Endometrium (tissue), 2 donors: ENCODE results near the gene KRCC1.
"Not testable (repeated sequence)": the region's sequence is repeated elsewhere in the genome, so short reads cannot be mapped to it uniquely, and the experiment has no call there.

Experiments used
- FAIRE-seq: peaks from 2 replicates; lab custom pipeline; 2012; peaks lifted over from hg19 to GRCh38; lab: Jason Lieb, UNC
- donor health status: control.
- donor health status: control.

Gene KRCC1

GRCh38 chr2:88074854-88075292 is 19.3 kb upstream of the KRCC1 start:
- no peak for FAIRE-seq

- FAIRE-seq: no peak
Measured at GRCh38 chr2:88074150-88074549, 18.6 kb upstream of the KRCC1 start.

GRCh38 chr2:88071365-88071764 is 15.8 kb upstream of the KRCC1 start:
- FAIRE-seq: no peak

GRCh38 chr2:88070055-88070454 is 14.5 kb upstream of the KRCC1 start:
- FAIRE-seq: no peak

- no peak for FAIRE-seq
Measured at GRCh38 chr2:88069117-88069516, 13.5 kb upstream of the KRCC1 start.

- no peak for FAIRE-seq
Measured at GRCh38 chr2:88068044-88068443, 12.5 kb upstream of the KRCC1 start.

- FAIRE-seq: no peak
Measured at GRCh38 chr2:88067598-88067997, 12.0 kb upstream of the KRCC1 start, which contains the start of gene SMYD1. SMYD1 (plus strand) TSS chr2:88067825; CDS start chr2:88067865, 40 bp downstream.

- no peak for FAIRE-seq
Measured at GRCh38 chr2:88067189-88067588, 11.6 kb upstream of the KRCC1 start.

- FAIRE-seq: no peak
Measured at GRCh38 chr2:88066543-88066942, 11.0 kb upstream of the KRCC1 start.

- FAIRE-seq: no peak
Measured at GRCh38 chr2:88061295-88061694, 5.7 kb upstream of the KRCC1 start.

GRCh38 chr2:88060907-88061275 is 5.3 kb upstream of the KRCC1 start:
- FAIRE-seq: no peak

GRCh38 chr2:88059979-88060906 is 4.7 kb upstream of the KRCC1 start:
- no peak for FAIRE-seq

GRCh38 chr2:88058191-88058590 is 2.6 kb upstream of the KRCC1 start:
- no peak for FAIRE-seq

- no peak for FAIRE-seq
Measured at GRCh38 chr2:88057437-88057844, 1.9 kb upstream of the KRCC1 start.

- no peak for FAIRE-seq
Measured at GRCh38 chr2:88054782-88055370, 707 bp downstream of the KRCC1 start.

- no peak for FAIRE-seq
Measured at GRCh38 chr2:88053934-88054781, 1.4 kb downstream of the KRCC1 start.

- FAIRE-seq: peak; percentile 98
Measured at GRCh38 chr2:88053296-88053695, 2.3 kb downstream of the KRCC1 start.

GRCh38 chr2:88051792-88052191 is 3.8 kb downstream of the KRCC1 start:
- no peak for FAIRE-seq

- FAIRE-seq: no peak
Measured at GRCh38 chr2:88049622-88050021, 6.0 kb downstream of the KRCC1 start.

GRCh38 chr2:88048541-88048940 is 7.0 kb downstream of the KRCC1 start:
- no peak for FAIRE-seq

- FAIRE-seq: not testable (repeated sequence)
Measured at GRCh38 chr2:88045561-88045960, 10.0 kb downstream of the KRCC1 start.

GRCh38 chr2:88042476-88042875 is 13.1 kb downstream of the KRCC1 start:
- FAIRE-seq: no peak
